A549 (cell line): ENCODE measurements around the gene TFF2.

Experiments used
- BHLHE40 ChIP-seq: IDR thresholded peaks from 2 replicates; pipeline ENCODE4 v1.6.1; 2012; ENCODE audit warnings: low read depth, low read length, inconsistent platforms
- CTCF ChIP-seq: fragments of >200 bp; sonication (Bioruptor Twin); formaldehyde crosslinking; IDR thresholded peaks from 3 replicates; pipeline ENCODE4 v1.5.1; 2016
- EP300 ChIP-seq, 2 experiments: fragments of >200 bp; sonication (Bioruptor Twin); formaldehyde crosslinking; IDR thresholded peaks; 2 replicates in 1 of 2; 3 replicates in 1 of 2; pipeline ENCODE4 v1.6.1; 2016 to 2017
- ESRRA ChIP-seq: fragments of 150-350 bp; IDR thresholded peaks from 2 replicates; pipeline ENCODE4 v1.6.1; 2014; ENCODE audit warnings: mild to moderate bottlenecking, low read length, borderline replicate concordance
- HOXA7 ChIP-seq: fragments of 250-450 bp; sonication (Bioruptor Pico); IDR thresholded peaks from 2 replicates; pipeline ENCODE4 v1.5.0; 2020; ENCODE audit warnings: mild to moderate bottlenecking, moderate library complexity
- POLR2A ChIP-seq: IDR thresholded peaks from 2 replicates; pipeline ENCODE4 v1.6.1; 2012; ENCODE audit warnings: mild to moderate bottlenecking, low read length
- RARB ChIP-seq: fragments of 250-450 bp; sonication (Bioruptor Pico); IDR thresholded peaks from 2 replicates; pipeline ENCODE4 v1.8.0; 2021; ENCODE audit warnings: mild to moderate bottlenecking, moderate library complexity
- RCOR1 ChIP-seq: fragments of 150-350 bp; IDR thresholded peaks from 2 replicates; pipeline ENCODE4 v1.6.1; 2014; ENCODE audit warnings: antibody characterized with exemption, low read length, low read depth
- REST ChIP-seq: fragments of 200-600 bp; sonication (generic); IDR thresholded peaks from 2 replicates; pipeline ENCODE4 v1.6.1; 2016; ENCODE audit warnings: antibody characterized with exemption, mild to moderate bottlenecking, moderate library complexity
- RFX5 ChIP-seq: fragments of 450-650 bp; IDR thresholded peaks from 2 replicates; pipeline ENCODE4 v1.7.1; 2014; ENCODE audit warnings: antibody characterized with exemption, mild to moderate bottlenecking, moderate library complexity
- TF ChIP-seq, protein P1 (sequence below): fragments of 450-650 bp; IDR thresholded peaks from 2 replicates; pipeline ENCODE4 v1.6.1; 2014; ENCODE audit warnings: antibody characterized with exemption
- TF ChIP-seq, protein P2 (sequence below): fragments of 150-350 bp; IDR thresholded peaks from 2 replicates; pipeline ENCODE4 v1.6.1; 2014; ENCODE audit warnings: low read depth, mild to moderate bottlenecking, low read length

GRCh38 chr21:42336054-42336453 lies 14.7 kb downstream of the TFF2 start:
- TF ChIP-seq RFX5 (no peak), BHLHE40 (no peak), EP300 (IDR thresholded peaks at IDR 0.05) (no peak), REST (no peak), CTCF (no peak), ESRRA (no peak), RARB (no peak), RCOR1 (no peak), HOXA7 (CRISPR knock-in tag) (no peak), POLR2A (no peak)
- TF ChIP-seq, protein P1, sequence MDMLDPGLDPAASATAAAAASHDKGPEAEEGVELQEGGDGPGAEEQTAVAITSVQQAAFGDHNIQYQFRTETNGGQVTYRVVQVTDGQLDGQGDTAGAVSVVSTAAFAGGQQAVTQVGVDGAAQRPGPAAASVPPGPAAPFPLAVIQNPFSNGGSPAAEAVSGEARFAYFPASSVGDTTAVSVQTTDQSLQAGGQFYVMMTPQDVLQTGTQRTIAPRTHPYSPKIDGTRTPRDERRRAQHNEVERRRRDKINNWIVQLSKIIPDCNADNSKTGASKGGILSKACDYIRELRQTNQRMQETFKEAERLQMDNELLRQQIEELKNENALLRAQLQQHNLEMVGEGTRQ: no peak
- TF ChIP-seq, protein P2, sequence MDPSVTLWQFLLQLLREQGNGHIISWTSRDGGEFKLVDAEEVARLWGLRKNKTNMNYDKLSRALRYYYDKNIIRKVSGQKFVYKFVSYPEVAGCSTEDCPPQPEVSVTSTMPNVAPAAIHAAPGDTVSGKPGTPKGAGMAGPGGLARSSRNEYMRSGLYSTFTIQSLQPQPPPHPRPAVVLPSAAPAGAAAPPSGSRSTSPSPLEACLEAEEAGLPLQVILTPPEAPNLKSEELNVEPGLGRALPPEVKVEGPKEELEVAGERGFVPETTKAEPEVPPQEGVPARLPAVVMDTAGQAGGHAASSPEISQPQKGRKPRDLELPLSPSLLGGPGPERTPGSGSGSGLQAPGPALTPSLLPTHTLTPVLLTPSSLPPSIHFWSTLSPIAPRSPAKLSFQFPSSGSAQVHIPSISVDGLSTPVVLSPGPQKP: no peak
